Fibroblast of mammary gland (primary cell): ENCODE data around the gene MRPL42.
"Not testable (repeated sequence)": the region's sequence is repeated elsewhere in the genome, so short reads cannot be mapped to it uniquely, and the experiment has no call there.

ENCODE experiments used
- DNase-seq: peaks from one replicate; pipeline ENCODE4 v3.0.0-alpha.2; 2010; ENCODE audit warnings: low read depth
- H3K4me3 ChIP-seq: 2 replicates; pipeline ENCODE4 v1.5.1; 2011; ENCODE audit warnings: low read depth, mild to moderate bottlenecking, low read length, moderate library complexity; ENCODE audit not compliant: control insufficient read depth
- CTCF ChIP-seq: conservative IDR thresholded peaks from 2 replicates; pipeline ENCODE4 v1.5.1; 2011; ENCODE audit warnings: low read depth, low read length, inconsistent platforms; ENCODE audit not compliant: control insufficient read depth, insufficient read depth

The MRPL42 gene

GRCh38 chr12:93482721-93483120 is 15.4 kb downstream of the MRPL42 start:
- no peak for TF ChIP-seq CTCF
- no peak overlapping the region for H3K4me3 ChIP-seq
- DNase-seq, result no peak

- no peak overlapping the region for H3K4me3 ChIP-seq
- no peak for DNase-seq
- TF ChIP-seq CTCF, result no peak
These were observed 16.0 kb downstream of the MRPL42 start for GRCh38 chr12:93483151-93483807.

DNA sequence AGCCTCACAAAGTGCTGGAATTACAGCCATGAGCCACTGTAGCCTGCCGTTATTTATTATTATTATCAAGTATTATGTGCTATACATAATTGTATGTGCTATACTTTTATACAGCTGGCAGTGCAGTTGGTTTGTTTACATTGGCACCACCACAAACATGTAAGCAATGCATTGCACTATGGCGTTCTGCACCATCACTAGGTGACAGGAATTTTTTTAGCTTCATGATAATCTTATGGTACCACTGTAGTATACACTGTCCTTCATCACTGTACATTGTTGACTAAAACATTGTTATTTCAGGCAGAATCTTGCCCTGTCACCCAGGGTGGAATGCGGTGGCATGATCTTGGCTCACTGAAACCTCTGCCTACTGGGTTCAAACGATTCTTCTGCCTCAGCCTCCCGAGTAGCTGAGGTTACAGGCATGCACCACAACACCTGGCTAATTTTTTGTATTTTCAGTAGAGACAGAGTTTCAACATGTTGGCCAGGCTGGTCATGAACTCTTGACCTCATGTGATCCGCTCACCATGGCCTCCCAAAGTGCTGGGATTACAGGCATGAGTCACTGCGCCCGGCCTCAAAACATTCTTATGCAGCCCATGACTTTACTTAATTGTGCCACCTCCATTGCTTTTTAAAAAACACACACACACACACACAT is 17.1 kb downstream of the MRPL42 start:
- no peak for TF ChIP-seq CTCF
- DNase-seq, result peak; percentile 40
- H3K4me3 ChIP-seq, result no peak overlapping the region

DNA sequence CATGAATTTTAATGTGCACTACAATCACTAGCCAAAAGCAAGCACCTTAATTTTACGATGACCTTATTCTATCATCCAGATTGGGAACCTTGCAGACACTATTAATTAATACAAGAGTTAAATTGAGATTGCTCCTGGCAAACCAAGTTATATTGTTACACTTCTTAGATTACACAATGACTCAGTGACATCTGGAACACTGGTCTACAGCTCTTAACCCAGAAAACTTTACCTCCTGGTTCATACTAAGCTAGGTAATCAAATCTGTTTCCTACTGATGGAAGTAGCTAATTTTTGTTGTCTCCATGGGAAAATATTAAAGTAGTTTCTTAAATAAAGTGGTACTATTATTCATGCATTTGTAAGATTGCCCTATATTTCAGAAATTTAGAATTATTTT is 25.5 kb downstream of the MRPL42 start:
- H3K4me3 ChIP-seq, DNase-seq: not testable (repeated sequence)

- no peak for TF ChIP-seq CTCF
- H3K4me3 ChIP-seq, result no peak overlapping the region
- DNase-seq, result no peak
These were observed 26.8 kb downstream of the MRPL42 start for GRCh38 chr12:93494096-93494495.

GRCh38 chr12:93497456-93497855 is 30.1 kb downstream of the MRPL42 start:
- TF ChIP-seq CTCF, result no peak
- no peak for DNase-seq
- H3K4me3 ChIP-seq, result no peak overlapping the region

- not testable (repeated sequence) for H3K4me3 ChIP-seq, DNase-seq
These were observed 31.5 kb downstream of the MRPL42 start for GRCh38 chr12:93498813-93499212.

DNA sequence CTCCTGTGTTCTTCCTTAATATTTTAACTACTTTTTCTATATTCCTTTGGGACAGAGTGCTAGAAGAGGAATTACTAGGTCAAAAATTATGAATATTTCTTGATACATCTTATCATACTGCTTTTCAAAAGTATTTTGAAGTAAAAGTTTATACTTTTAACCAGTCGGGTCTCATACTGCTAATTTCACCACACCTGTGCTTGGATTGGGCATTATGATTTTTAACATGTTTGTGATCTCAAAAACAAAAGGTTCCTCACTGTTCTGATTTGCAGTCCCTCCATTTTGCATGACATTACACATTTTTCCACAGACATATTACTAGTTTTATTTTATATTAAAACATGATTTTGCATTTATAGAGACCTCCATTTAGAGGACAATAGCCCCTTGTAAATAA is 32.9 kb downstream of the MRPL42 start:
- no peak for TF ChIP-seq CTCF
- no peak overlapping the region for H3K4me3 ChIP-seq
- no peak for DNase-seq
